ENCODE results near the gene ZCCHC17. TPM values are rescaled to one million over a fixed set of nuclear protein-coding genes. Genes with fewer than 3 reads are reported as not detected.

ZCCHC17 gene
- total RNA-seq, 2 experiments from 2014 or later = 30.1 to 33.8 TPM

- Histone ChIP-seq H3K27ac (ENCODE audit: low read depth, low read length, poor library complexity, severe bottlenecking) (no peak overlapping the region), H3K4me2 (ENCODE audit: low read length) (no peak overlapping the region), H3K9me3 (ENCODE audit: low read length) (no peaks in the 10 kb centered on the region), H3K36me3 (ENCODE audit: insufficient read depth, low read length) (no peaks in the 10 kb centered on the region), H3K4me1 (ENCODE audit: insufficient read depth, low read length, poor library complexity, severe bottlenecking) (no peaks in the 10 kb centered on the region), H3K9me2 (ENCODE audit: insufficient read depth, low read length) (no peaks in the 10 kb centered on the region), H3K79me2 (ENCODE audit: insufficient read depth, low read depth, low read length) (no peaks in the 10 kb centered on the region), H3K4me3 (ENCODE audit: low read depth, low read length, poor library complexity, severe bottlenecking) (no peak overlapping the region), H2AFZ (ENCODE audit: low read length) (no peak overlapping the region), H4K20me1 (ENCODE audit: insufficient read depth, low read length) (no peaks in the 10 kb centered on the region)
- DNase-seq (ENCODE audit: low spot score) = no peak
- TF ChIP-seq EZH2phosphoT487 (IDR thresholded peaks at IDR 0.05; ENCODE audit: borderline replicate concordance, low read depth, low read length) (no peak), CTCF (conservative IDR thresholded peaks at IDR 0.05; ENCODE audit: low read length) (no peak)
- intact Hi-C loops (cut with micrococcal nuclease; ENCODE audit: unreplicated experiment) = no loop called here
- BruUV-seq (replicated peaks) = no TSS peak
- ChIA-PET POLR2A (no interaction called here), CTCF (ENCODE audit: unreplicated experiment) (no interaction called here)
These were observed 104.4 kb downstream of the ZCCHC17 start for GRCh38 chr1:31401241-31401640.

- Histone ChIP-seq H3K4me3 (ENCODE audit: low read depth, low read length, poor library complexity, severe bottlenecking) (no peak overlapping the region), H3K36me3 (ENCODE audit: insufficient read depth, low read length) (no peaks in the 10 kb centered on the region), H2AFZ (ENCODE audit: low read length) (no peak overlapping the region), H4K20me1 (ENCODE audit: insufficient read depth, low read length) (no peaks in the 10 kb centered on the region), H3K4me1 (ENCODE audit: insufficient read depth, low read length, poor library complexity, severe bottlenecking) (no peaks in the 10 kb centered on the region), H3K79me2 (ENCODE audit: insufficient read depth, low read depth, low read length) (no peaks in the 10 kb centered on the region), H3K9me2 (ENCODE audit: insufficient read depth, low read length) (no peaks in the 10 kb centered on the region), H3K4me2 (ENCODE audit: low read length) (no peak overlapping the region), H3K9me3 (ENCODE audit: low read length) (no peaks in the 10 kb centered on the region), H3K27ac (ENCODE audit: low read depth, low read length, poor library complexity, severe bottlenecking) (no peak overlapping the region)
- intact Hi-C loops (cut with micrococcal nuclease; ENCODE audit: unreplicated experiment) = no loop called here
- TF ChIP-seq EZH2phosphoT487 (IDR thresholded peaks at IDR 0.05; ENCODE audit: borderline replicate concordance, low read depth, low read length) (no peak), CTCF (conservative IDR thresholded peaks at IDR 0.05; ENCODE audit: low read length) (no peak)
- no TSS peak for BruUV-seq (replicated peaks)
- ChIA-PET POLR2A (no interaction called here), CTCF (ENCODE audit: unreplicated experiment) (no interaction called here)
- no peak for DNase-seq (ENCODE audit: low spot score)
These were observed 108.9 kb downstream of the ZCCHC17 start for GRCh38 chr1:31405578-31406245.

- Histone ChIP-seq H2AFZ (ENCODE audit: low read length) (no peak overlapping the region), H3K9me3 (ENCODE audit: low read length) (no peaks in the 10 kb centered on the region), H4K20me1 (ENCODE audit: insufficient read depth, low read length) (no peaks in the 10 kb centered on the region), H3K79me2 (ENCODE audit: insufficient read depth, low read depth, low read length) (no peaks in the 10 kb centered on the region), H3K4me1 (ENCODE audit: insufficient read depth, low read length, poor library complexity, severe bottlenecking) (no peaks in the 10 kb centered on the region), H3K27ac (ENCODE audit: low read depth, low read length, poor library complexity, severe bottlenecking) (no peak overlapping the region), H3K4me2 (ENCODE audit: low read length) (no peak overlapping the region), H3K4me3 (ENCODE audit: low read depth, low read length, poor library complexity, severe bottlenecking) (no peak overlapping the region), H3K36me3 (ENCODE audit: insufficient read depth, low read length) (no peaks in the 10 kb centered on the region), H3K9me2 (ENCODE audit: insufficient read depth, low read length) (no peaks in the 10 kb centered on the region)
- ChIA-PET CTCF (ENCODE audit: unreplicated experiment) (interaction anchor here (0.6 kb wide), 1 partner anchor 13 kb away, joined by 3 read pairs; no protein-coding TSS in a partner anchor), POLR2A (no interaction called here)
- BruUV-seq (replicated peaks) = no TSS peak
- no peak for DNase-seq (ENCODE audit: low spot score)
- TF ChIP-seq EZH2phosphoT487 (IDR thresholded peaks at IDR 0.05; ENCODE audit: borderline replicate concordance, low read depth, low read length) (no peak), CTCF (conservative IDR thresholded peaks at IDR 0.05; ENCODE audit: low read length) (no peak)
- intact Hi-C loops (cut with micrococcal nuclease; ENCODE audit: unreplicated experiment) = no loop called here
These were observed 110.3 kb downstream of the ZCCHC17 start for GRCh38 chr1:31407029-31407626.

Measured in OCI-LY7 (cell line).